Neural progenitor cell (in vitro differentiated cells): ENCODE measurements around the gene SLC35B1.

Source experiments
- EZH2 ChIP-seq: fragments of 200-600 bp; sonication (generic); IDR thresholded peaks from 2 replicates; pipeline ENCODE4 v1.6.1; 2017; ENCODE audit warnings: antibody characterized with exemption, mild to moderate bottlenecking, moderate library complexity
- EZH2phosphoT487 ChIP-seq: fragments of 200-600 bp; sonication (generic); IDR thresholded peaks from 2 replicates; pipeline ENCODE4 v1.6.1; 2017; ENCODE audit warnings: antibody characterized with exemption
- TF ChIP-seq, protein P1 (sequence below): fragments of 200-600 bp; sonication (generic); IDR thresholded peaks from 2 replicates; pipeline ENCODE4 v1.5.1; 2017; ENCODE audit warnings: antibody characterized with exemption, mild to moderate bottlenecking

DNA sequence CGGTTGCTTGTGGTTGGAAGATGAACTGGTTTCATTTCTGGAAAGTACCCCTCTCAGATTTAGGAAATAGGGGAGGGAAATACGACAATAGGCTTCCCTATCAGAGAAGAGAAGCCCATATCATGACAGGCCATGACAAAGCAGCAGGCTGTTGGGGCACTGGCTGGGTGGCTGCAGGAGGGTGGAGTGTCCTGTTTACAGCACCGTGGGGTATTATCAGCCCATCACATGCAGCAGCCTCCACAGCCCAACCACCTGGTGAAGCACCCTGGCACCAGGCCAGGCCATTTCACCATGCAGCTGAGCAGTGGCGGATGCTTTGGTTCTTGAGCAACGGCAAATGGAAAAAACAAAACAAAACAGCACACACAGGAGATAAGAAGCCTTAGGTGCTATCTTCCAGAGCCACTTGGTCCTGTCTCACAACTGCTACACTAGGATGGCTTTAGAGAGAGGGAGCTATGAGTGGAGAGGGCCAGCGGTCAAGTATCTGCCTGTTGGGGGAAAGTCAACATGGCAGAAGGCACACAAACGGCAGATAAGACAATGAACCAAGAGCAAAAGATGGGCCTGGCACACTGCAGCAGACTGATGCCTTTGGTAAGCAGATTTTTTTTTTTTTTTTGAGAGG, 32.0 kb upstream of the SLC35B1 start:
- TF ChIP-seq, protein P1, sequence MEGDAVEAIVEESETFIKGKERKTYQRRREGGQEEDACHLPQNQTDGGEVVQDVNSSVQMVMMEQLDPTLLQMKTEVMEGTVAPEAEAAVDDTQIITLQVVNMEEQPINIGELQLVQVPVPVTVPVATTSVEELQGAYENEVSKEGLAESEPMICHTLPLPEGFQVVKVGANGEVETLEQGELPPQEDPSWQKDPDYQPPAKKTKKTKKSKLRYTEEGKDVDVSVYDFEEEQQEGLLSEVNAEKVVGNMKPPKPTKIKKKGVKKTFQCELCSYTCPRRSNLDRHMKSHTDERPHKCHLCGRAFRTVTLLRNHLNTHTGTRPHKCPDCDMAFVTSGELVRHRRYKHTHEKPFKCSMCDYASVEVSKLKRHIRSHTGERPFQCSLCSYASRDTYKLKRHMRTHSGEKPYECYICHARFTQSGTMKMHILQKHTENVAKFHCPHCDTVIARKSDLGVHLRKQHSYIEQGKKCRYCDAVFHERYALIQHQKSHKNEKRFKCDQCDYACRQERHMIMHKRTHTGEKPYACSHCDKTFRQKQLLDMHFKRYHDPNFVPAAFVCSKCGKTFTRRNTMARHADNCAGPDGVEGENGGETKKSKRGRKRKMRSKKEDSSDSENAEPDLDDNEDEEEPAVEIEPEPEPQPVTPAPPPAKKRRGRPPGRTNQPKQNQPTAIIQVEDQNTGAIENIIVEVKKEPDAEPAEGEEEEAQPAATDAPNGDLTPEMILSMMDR: no peak
- no peak for TF ChIP-seq EZH2phosphoT487
- TF ChIP-seq EZH2: no peak
